Keratinocyte (primary cell): ENCODE results near the gene CPLANE2.

Experiments used
- CTCF ChIP-seq, 3 experiments: IDR thresholded peaks in 1 of 3; conservative IDR thresholded peaks in 1 of 3; optimal IDR thresholded peaks in 1 of 3; 2 replicates in 2 of 3; 3 replicates in 1 of 3; pipeline versions ENCODE3 to v1.5.1; 2011; ENCODE audit warnings: low read length in 3 of 3, mild to moderate bottlenecking in 3 of 3, moderate library complexity in 2 of 3, control low read depth in 1 of 3, inconsistent platforms in 1 of 3; ENCODE audit not compliant: insufficient read depth in 2 of 3; ENCODE audit errors: extremely low read depth in 1 of 3
- EZH2 ChIP-seq: IDR thresholded peaks from one replicate; pipeline ENCODE4 v1.6.1; 2012; ENCODE audit warnings: inconsistent platforms, mild to moderate bottlenecking, low read length, moderate library complexity

GRCh38 chr1:16208270-16208987 is 28.6 kb downstream of the CPLANE2 start:
- no peak for TF ChIP-seq CTCF (optimal IDR thresholded peaks at IDR 0.05 in 1 of 3, IDR thresholded peaks at IDR 0.05 in 1 of 3, conservative IDR thresholded peaks at IDR 0.05 in 1 of 3; ENCODE audit: extremely low read depth in 1 of 3, insufficient read depth in 2 of 3, low read length in 3 of 3)
- TF ChIP-seq EZH2 = no peak
